ENCODE results near the gene PKD2L1. TPM values are rescaled to one million over a fixed set of nuclear protein-coding genes. Genes with fewer than 3 reads are reported as not detected.

Gene PKD2L1
- total and polyA plus RNA-seq, 2 of the 8 experiments (the other 6 are each of a cell fraction or from before 2014, with no cell fraction given) = 0.20 to 0.33 TPM

DNA sequence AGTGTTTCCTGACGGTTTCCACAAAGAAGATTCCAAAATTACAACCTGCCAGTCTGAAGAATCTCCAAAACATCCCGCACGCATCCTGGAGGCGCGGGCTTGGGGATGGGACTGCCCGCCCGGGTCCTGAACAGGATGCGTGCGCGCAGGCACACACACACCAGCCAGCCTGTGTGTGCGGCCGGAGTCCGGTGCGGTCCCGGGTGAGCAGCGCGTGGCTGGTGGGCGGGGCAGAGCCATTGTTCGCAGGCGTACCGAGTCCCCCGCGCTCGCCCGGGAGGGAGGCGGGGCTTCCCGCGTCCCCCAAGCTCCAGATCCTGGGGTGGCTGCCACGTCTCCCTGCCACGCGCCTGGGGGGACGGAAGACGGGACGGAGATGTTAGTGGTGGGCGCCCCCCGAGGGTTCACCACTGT lies 16.3 kb upstream of the PKD2L1 start:
- no peak overlapping the region for H2AK5ac ChIP-seq (ENCODE audit: low read depth, low read length)
- H4K20me1 ChIP-seq (replicated peaks in 1 of 2; ENCODE audit: control insufficient read depth in 1 of 2, insufficient read depth in 2 of 2, low read length in 2 of 2) = peaks cover 23 to 35% of the 10 kb centered on the region in 2 experiments
- no peaks in the 10 kb centered on the region for H3K27me3 ChIP-seq (replicated peaks in 1 of 4; ENCODE audit: control insufficient read depth in 3 of 4, extremely low read depth in 1 of 4, insufficient read depth in 3 of 4, low read length in 3 of 4)
- peaks cover 32 to 50% of the 10 kb centered on the region in 2 experiments for H3K79me2 ChIP-seq (ENCODE audit: control insufficient read depth in 1 of 2, insufficient read depth in 2 of 2, low read length in 2 of 2)
- peak overlapping the region; percentile 17 for H4K91ac ChIP-seq (replicated peaks; ENCODE audit: insufficient read length, low read length)
- ChIA-PET CTCF (ENCODE audit: partially characterized antibody) (interaction anchor here (0.7 to 21.7 kb wide), 12 partner anchors 8 to 171 kb away, joined by 3 to 226 read pairs (median 6); partner anchors contain the start of gene SEC31B), POLR2A (ENCODE audit: partially characterized antibody) (interaction anchor here (0.6 to 9.6 kb wide), 19 partner anchors 9 to 1355 kb away, joined by 3 to 103 read pairs (median 4); no protein-coding TSS in a partner anchor)
- peak overlapping the region; percentile 89 for H3K56ac ChIP-seq (replicated peaks; ENCODE audit: insufficient read length, low read depth, low read length)
- H3K4me2 ChIP-seq (ENCODE audit: insufficient read depth in 1 of 2, low read depth in 2 of 2, low read length in 2 of 2) = peak overlapping the region; percentile 85 to 97
- no peak overlapping the region for H2BK20ac ChIP-seq (ENCODE audit: low read length)
- 3% methylated on average over 13 of the region's 36 CpGs; no CpG with 5 or more reads in 1 of the 2 experiments for WGBS, 2 experiments (ENCODE audit: extremely low coverage in 1 of 2, insufficient coverage in 1 of 2, insufficient read length in 1 of 2, insufficient replicate concordance in 2 of 2, low coverage in 1 of 2, low lambda C conversion rate in 2 of 2, missing lambda C conversion rate in 1 of 2)
- peak overlapping the region; percentile 85 to 95 (median 90) for H3K4me3 ChIP-seq (ENCODE audit: extremely low read depth in 1 of 4, insufficient read depth in 2 of 4, low read depth in 3 of 4, low read length in 4 of 4)
- H3K23ac ChIP-seq (ENCODE audit: insufficient read length) = no peak overlapping the region
- H2BK15ac ChIP-seq (ENCODE audit: low read length) = peak overlapping the region; percentile 48; the same call in 1 of the 2 replicates
- H3K79me1 ChIP-seq (ENCODE audit: low read depth, low read length) = peaks cover 10% of the 10 kb centered on the region; the same call in 1 of the 2 replicates
- peak overlapping the region; percentile 0 for H3K4ac ChIP-seq (replicated peaks; ENCODE audit: insufficient read length, low read depth, low read length)
- no peak overlapping the region for H2AFZ ChIP-seq (ENCODE audit: low read length)
- H3K18ac ChIP-seq (ENCODE audit: extremely low read depth, low read length) = peak overlapping the region; percentile 80
- H3K36me3 ChIP-seq (ENCODE audit: control insufficient read depth in 2 of 4, insufficient read depth in 4 of 4, low read length in 3 of 4) = peaks cover 25 to 35% (median 31%) of the 10 kb centered on the region in 4 experiments
- peak overlapping the region; percentile 94; the same call in 1 of the 2 replicates for H2BK5ac ChIP-seq (ENCODE audit: low read depth, low read length)
- peak overlapping the region; percentile 54 for H3K27ac ChIP-seq (ENCODE audit: low read depth, low read length)
- peaks cover 11 to 31% (median 20%) of the 10 kb centered on the region in 4 experiments for H3K4me1 ChIP-seq (replicated peaks in 1 of 4; ENCODE audit: control insufficient read depth in 3 of 4, insufficient read depth in 4 of 4, low read length in 3 of 4)
- DNase-seq (ENCODE audit: low read depth in 1 of 2, low spot score in 2 of 2) (peak in 1 of 2 experiments; percentile 84), FAIRE-seq (no peak)
- H3K14ac ChIP-seq (ENCODE audit: insufficient read length) = no peak overlapping the region
- peak overlapping the region; percentile 3 for H4K5ac ChIP-seq (ENCODE audit: insufficient read length, low read depth, low read length)
- peak overlapping the region; percentile 1 for H2BK120ac ChIP-seq (replicated peaks; ENCODE audit: low read depth, low read length)
- peaks cover 19% of the 10 kb centered on the region for H3K23me2 ChIP-seq (ENCODE audit: low read depth, low read length)
- peak overlapping the region; percentile 53 for H2BK12ac ChIP-seq (ENCODE audit: low read depth, low read length)
- H3K9ac ChIP-seq (replicated peaks in 1 of 4; ENCODE audit: extremely low read depth in 1 of 4, low read depth in 3 of 4, low read length in 3 of 4) = peak overlapping the region; percentile 52 to 85 (median 68)
- H4K8ac ChIP-seq (ENCODE audit: extremely low read depth, insufficient read depth, low read length) = peak overlapping the region; percentile 78; the same call in 1 of the 2 replicates
- no peaks in the 10 kb centered on the region for H3K9me3 ChIP-seq (ENCODE audit: insufficient read depth in 2 of 2, low read depth in 1 of 2, low read length in 1 of 2)
- TF ChIP-seq MAX (IDR thresholded peaks at IDR 0.05) = peak; percentile 91
- peak; percentile 47; the same call in 1 of the 2 replicates for TF ChIP-seq BACH1 (IDR thresholded peaks at IDR 0.05; ENCODE audit: low read length)
- no peak for TF ChIP-seq CBX8 (IDR thresholded peaks at IDR 0.05; ENCODE audit: borderline replicate concordance, low read depth, low read length)
- no peak for TF ChIP-seq CTBP2 (IDR thresholded peaks at IDR 0.05; ENCODE audit: borderline replicate concordance, insufficient read depth, insufficient read length, low read length)
- TF ChIP-seq SIN3A (conservative IDR thresholded peaks at IDR 0.05 in 1 of 2, IDR thresholded peaks at IDR 0.05 in 1 of 2; ENCODE audit: low read depth in 1 of 2, low read length in 2 of 2) = no peak
- TF ChIP-seq POLR2AphosphoS5 (IDR thresholded peaks at IDR 0.05; ENCODE audit: low read depth, low read length) = peak; percentile 71
- TF ChIP-seq TBP (IDR thresholded peaks at IDR 0.05; ENCODE audit: low read depth, low read length) = no peak
- no peak for TF ChIP-seq HDAC6 (IDR thresholded peaks at IDR 0.05; ENCODE audit: low read depth, low read length)
- TF ChIP-seq TAF7 (optimal IDR thresholded peaks at IDR 0.05; ENCODE audit: borderline replicate concordance, low read depth, low read length) = peak; percentile 35
- TF ChIP-seq GTF2F1 (IDR thresholded peaks at IDR 0.05; ENCODE audit: borderline replicate concordance, low read depth, low read length) = no peak
- TF ChIP-seq POLR2A (IDR thresholded peaks at IDR 0.05; ENCODE audit: control extremely low read depth in 1 of 2, low read depth in 2 of 2, low read length in 2 of 2) = peak in 1 of 2 experiments; percentile 13; a peak in 2 of 3 replicates
- TF ChIP-seq PHF8 (conservative IDR thresholded peaks at IDR 0.05; ENCODE audit: low read depth, low read length) = 0 out of 2 replicates have a peak, but pooled peaks have one; percentile 3

Data from H1 (cell line).